Hematopoietic multipotent progenitor cell (in vitro differentiated cells): Measurements from ENCODE around the gene LTBP1. TPM values are rescaled to one million over a fixed set of nuclear protein-coding genes. Genes with fewer than 3 reads are reported as not detected.
"Not testable (repeated sequence)": the region's sequence is repeated elsewhere in the genome, so short reads cannot be mapped to it uniquely, and the experiment has no call there.

ENCODE experiments used
- DNase-seq, 3 donors: peaks; one replicate each; pipeline ENCODE4 v3.0.0-alpha.2; 2011 to 2015; ENCODE audit warnings: low read depth in 2 of 3, low spot score in 2 of 3
- total RNA-seq: library from RNA; depleted of rRNA; stranded (reverse); fragments of >200 nt; gene quantifications from one replicate; pipeline ENCODE4 v1.2.3, GENCODE V29; 2012

The LTBP1 gene
- total RNA-seq, 1 donor = 4.3 TPM

DNA sequence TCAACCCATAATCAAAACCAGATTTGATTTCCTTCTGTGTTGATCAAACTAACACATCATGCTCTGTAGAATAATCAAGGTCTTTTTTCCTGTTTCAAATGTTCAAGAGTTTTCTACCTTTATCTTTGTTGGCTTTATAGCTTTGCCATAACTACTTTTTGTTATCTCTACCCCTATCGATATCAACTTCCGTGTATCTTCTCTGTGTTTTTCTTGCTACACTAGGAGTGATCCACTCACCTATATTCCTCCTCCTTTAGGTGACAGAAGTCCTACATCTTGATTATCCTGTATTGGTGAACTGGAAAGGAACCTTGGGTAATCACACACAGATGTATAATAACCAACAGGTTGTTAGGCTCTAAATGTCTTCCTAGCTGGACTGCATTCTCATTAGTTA is 85.5 kb downstream of the LTBP1 start:
- no peak for DNase-seq

DNA sequence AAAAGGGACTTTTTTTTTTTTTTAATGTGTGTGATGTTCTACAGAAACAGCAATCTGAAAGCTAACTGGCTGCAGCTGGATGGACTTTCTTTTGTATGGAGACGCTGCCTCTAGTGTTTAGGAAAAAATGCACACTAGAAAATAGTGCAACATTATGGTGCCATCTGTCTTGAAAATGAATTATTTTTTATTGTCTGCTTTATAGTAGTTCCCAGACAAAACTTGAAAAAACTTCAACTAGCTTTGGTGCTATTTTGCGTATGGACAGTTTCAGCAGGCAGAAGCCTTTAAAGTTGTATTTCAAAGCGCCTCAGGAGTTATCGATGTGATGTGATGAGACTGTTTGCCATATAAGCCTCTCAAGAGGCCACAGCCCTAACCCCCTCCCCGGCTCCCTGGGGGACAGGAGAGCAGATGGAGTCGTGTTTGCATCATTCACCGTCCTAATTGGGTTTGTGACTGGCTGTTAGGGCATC is 86.9 kb downstream of the LTBP1 start:
- peak in 2 of 3 donors; percentile 55 to 74 for DNase-seq

DNA sequence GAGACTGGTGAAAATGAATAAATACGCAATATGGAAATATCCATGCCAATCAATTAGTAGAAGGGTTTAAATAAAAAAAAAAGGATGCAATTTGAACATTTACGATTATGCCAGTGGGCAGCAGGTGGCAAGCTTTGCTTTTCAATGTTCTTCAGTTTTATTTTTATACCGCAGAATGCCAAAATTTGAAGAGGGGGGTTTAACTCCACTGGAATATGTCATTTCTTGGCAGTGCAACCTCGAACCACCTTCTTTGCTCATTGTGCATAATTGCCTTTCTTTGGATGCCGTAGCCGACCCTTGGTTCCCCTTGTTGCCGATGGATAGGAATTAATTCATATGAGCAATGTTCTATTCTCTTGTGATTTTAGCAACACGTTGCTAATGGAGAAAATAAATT is 88.0 kb downstream of the LTBP1 start:
- peak in 1 of 3 donors; percentile 54 for DNase-seq

DNA sequence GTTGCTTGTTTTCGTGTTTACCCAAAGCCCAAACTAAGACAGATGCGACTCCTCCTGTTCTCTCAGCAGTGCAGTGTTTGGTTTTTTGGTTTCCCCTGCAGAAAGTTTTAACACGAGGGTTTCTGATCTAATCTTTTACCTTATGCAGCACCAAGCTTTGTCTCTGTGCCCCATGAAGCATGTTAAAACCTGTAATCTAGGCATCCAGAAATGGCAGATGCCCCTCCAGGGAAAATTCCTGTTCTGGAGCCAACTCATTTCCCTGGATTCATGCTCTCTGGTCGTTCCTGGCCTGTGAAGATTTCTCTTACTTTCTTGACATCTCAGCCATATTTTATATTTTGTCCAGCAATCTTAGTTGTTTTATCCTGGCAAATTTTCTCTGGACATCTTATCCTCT is 91.5 kb downstream of the LTBP1 start:
- DNase-seq = no peak

DNA sequence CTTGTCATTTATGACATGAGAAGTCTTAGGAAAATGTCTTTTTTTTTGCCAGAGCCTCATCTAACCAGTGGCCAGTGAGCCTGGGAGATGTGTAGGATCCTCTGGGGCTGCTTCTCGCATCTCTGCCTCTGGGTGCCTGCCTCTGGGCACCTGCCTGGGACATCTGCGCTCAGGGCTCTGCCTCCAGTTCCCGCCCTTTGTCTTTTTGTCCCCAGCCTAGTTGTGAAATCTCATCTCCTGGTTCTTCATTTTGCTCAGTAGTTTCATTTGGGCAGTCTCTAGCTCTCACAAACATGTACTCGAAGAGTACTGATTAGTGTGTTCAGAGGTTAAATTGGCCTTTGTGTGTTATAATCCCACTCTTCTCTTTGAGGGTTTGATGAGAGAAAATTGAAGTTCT is 92.0 kb downstream of the LTBP1 start:
- no peak for DNase-seq

DNA sequence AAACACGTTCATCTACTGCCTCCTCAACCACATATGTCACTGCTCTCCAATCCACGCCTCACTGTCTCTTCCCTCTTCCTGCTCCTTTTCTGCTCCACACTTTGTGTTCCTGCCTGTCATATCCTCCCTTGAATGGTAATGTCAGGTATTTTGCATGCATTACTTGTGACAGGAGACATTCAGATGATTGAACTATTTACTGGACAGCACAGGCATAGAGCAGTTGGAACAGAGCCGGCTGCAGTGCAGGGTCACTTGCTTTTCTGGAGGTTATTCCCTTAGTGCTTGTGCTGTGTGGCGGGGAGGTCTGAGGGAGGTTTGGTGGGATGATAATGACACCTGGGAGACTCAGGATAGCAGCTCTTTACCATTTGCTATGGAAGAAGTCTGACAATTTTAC is 93.8 kb downstream of the LTBP1 start:
- DNase-seq = no peak

DNA sequence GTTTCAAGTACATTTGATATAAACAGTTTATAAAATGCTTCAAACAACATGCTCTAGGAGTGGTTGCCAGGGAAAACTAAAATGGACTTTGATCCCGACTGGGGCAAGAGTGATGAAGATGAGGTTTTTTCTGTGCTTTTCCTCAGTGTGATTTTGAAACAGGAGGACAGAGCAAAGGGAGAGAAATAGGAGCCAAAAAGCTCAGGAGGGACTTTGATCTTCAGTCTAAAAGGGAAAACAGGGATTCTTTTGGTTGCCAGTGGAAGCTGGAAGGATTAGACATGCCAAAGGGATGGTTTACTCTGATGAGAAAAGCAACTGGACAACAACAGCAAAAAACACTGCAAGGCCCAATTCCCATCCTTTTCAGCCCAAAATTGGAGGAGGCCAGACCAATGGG is 95.5 kb downstream of the LTBP1 start:
- DNase-seq = no peak

DNA sequence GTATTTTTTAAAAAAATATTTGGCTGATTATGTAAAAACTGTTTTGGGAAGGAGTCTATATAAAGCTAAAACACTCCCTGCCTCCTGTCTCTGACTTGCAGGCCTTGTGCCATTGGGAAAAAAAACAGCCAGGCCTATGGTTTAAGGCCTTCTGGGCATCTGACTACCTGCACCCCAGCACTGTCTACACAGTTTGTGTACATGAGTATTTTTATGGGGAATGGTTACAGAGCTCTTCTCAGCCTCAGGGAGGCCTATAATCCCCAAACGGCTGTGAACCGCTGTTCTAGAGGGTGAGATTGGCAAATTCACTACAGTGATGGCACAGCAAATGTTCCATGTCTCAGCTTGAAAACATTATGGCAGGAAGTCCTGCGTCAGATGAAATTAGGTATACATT is 96.1 kb downstream of the LTBP1 start:
- DNase-seq = no peak

DNA sequence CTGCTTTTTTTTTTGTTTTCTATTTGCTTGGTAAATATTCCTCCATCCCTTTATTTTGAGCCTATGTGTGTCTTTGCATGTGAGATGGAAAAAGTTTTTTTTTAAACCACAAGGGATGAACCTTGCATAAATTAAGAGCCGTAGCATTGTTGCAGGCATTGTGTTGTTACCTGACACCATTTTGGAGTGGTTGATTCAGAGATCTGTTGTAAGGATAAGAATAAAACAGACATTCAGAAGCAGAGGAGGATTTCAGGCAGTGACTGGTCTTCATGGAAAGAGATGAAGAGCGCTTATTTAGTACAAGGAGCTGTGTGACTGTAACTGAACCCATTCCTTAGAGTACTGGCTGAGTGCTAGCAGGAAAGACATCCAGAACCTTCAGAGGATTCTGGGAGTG is 101.2 kb downstream of the LTBP1 start:
- no peak for DNase-seq

DNA sequence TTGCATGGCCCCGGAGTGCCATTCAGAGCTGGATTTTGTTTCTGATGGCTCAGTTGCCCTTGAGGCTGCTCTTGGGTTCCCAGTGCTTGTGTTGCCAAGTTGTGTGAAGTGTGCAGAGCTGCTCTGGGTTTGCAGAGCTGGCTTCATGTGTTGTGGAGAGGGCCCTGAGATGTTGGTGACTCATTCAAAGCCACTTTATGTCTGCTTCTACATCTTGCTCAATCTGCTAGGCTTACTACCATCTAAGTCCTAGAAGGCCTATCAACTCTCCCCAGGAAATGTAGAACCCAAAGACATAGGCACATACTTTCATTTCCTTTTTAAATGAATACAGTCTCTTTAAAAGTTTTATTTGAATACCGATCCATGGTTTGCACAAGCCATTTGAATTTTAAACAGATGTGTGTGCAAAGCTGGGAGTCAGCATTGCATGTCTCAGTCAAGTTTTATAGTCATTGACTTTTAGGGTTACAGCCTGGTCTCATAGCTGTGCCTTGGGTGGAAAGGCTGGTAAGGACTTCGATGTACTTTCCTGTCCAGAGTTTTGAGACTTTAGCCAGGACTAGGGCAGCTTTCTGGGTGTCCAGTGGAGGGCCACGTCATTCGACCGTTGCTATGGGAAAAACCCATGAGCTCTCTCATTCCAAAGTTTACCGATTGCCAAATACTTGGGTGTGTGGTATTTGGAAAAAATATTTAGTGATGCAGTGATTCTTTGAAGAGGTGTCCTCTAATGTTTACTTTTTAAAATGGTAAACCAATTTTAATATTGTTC is 105.0 kb downstream of the LTBP1 start:
- no peak for DNase-seq

DNA sequence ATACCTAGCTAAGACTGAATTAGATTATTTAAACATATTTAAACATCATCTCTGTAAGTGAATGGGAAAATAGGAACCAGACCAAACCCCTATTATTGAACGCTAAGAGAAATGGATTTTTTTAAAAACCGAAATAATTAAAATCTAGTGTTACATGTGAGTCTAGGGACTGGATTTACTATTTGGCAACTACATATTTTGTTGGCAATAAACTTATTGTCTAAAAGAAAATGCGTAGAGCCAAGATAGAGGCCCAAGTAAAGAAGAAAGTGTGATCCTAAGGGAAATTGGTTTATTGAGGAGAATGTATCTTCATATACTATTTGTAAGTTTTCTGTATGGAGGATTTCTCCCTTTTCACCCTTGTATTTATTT is 105.6 kb downstream of the LTBP1 start:
- DNase-seq = no peak

DNA sequence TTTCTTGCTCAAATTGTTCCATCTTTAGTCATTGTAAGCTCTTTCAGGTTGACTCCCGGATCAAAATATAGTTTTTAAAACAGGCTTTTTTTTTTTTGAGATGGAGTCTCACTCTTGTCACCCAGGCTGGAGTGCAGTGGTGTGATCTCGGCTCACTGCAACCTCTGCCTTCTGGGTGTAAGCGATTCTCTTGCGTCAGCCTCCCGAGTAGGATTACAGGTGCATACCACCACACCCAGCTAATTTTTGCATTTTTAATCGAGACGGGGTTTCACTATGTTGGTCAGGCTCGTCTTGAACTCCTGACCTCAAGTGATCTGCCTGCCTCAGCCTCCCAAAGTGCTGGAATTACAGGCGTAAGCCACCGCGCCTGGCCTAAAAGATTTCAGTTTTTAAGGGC is 106.0 kb downstream of the LTBP1 start:
- DNase-seq = not testable (repeated sequence)

DNA sequence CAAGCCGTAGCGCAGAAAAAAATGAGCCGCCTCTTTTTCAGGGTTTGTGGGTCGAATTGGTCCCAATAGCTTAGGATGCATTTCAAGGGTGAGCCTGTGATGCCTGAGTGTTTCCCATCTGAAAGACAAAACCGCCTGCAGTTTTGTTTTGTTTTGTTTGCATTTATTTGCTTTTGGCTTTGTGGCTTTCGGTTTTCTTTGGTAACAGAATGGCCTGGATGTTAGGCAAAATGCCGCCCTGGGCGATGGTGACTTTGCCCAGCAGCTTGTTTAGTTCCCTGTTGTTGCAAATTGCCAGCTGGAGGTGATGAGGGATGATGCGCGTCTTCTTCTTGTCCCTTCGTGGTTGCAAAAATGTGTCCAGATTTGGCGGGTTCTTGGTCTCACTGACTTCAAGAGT is 109.4 kb downstream of the LTBP1 start:
- no peak for DNase-seq

DNA sequence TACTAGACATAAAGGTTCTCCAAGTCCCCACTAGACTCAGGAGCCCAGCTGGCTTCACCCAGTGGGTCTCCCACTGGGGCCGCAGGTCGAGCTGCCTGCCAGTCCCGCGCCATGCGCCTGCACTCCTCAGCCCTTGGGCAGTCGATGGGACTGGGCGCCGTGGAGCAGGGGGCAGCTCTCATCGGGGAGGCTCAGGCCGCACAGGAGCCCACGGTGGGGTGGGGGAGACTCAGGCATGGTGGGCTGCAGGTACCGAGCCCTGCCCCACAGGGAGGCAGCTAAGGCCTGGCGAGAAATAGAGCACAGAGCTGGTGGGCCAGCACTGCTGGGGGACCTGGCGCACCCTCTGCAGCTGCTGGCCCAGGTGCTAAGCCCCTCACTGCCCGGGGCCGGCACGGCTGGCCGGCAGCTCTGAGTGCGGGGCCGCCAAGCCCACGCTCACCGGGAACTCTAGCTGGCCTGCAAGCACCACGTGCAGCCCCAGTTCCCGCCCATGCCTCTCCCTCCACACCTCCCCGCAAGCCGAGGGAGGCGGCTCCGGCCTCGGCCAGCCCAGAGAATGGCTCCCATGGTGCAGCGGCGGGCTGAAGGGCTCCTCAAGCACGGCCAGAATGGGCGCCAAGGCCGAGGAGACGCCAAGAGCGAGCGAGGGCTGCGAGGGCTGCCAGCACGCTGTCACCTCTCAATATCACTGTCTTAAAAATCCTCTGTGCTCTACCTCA is 110.7 kb downstream of the LTBP1 start:
- DNase-seq = not testable (repeated sequence)

DNA sequence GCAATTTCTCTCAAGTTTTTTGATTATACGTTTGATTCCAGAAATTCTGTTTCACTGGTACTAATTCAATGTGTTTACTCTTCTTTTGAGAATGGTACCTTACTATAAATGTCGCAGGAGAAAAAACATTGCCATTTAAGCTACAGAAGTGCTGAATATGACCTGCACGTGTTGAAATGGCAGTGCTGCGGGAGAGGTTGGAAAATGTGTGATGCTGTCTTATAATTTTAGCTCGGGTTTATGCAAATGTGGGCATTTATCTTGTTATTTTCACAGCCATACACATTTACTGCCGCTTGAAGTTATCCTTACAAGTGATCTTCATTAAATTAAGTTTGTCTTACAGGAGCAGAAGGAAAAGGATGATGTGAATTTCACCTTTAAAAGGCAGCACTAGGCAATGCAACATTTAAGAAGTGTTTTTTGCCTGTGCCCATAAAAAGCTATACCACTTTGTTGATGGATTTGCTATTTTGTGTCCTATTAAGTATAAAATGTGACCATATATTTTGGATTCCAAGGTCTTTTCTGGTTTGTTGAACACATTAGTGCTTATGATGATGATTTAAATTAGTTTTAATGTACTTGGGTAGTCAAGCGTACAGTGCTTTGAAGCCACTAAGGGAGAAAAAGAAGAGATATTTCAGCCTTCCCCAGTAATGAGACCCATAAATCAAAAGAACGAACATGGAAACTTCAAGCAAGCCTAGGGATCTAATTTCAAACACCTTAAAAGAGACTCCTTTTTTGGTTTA is 112.1 kb downstream of the LTBP1 start:
- no peak for DNase-seq

DNA sequence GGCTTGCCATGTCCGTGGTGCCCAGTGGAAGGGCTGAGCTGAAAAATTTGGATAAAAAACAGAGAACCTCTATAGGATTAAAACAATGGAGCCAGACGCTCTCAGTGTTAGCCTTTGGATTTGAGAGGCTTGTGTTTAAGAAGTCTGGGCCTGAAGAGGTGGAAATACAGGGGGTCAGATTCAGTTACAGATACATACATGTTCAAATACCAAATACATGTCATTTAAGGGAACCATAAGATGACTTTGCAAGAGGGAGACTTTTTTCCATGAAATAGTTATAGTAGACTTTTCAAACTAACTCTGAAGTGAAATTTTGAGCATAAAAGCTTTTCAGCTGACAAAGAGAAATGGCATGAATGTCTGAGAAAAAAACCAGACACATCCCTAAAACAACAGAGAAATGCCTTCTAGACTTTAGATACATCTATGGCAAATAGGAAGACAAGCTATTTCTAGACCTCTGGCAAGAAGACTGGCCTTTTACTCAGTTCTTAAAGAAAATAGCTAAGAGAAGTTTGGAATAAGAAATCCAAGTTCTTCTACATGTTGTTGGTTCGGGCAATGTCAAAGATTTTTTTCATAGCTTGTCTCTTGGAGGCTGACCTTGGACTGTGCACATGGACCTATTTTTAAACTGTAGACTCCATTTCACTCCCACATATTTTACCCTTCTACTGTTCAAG is 112.9 kb downstream of the LTBP1 start:
- DNase-seq = no peak

DNA sequence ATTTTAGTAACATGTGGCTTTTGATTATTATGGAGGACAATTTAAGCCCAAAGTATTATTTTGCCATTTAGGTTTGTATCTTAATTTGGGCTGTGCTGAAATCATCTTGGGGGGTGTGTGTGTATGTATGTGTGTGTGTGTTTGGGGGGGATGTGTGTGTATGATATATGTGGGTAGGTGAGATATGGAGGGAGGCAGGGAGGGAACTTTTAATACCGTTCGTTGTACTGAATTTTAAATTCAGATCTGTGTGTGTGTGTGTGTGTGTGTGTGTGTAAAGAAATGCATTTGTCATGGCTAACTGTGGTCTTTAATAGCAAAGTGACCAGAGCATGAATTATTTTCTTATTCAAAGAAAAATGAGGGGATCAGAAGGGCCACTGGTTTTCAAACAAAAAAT is 113.7 kb downstream of the LTBP1 start:
- no peak for DNase-seq

DNA sequence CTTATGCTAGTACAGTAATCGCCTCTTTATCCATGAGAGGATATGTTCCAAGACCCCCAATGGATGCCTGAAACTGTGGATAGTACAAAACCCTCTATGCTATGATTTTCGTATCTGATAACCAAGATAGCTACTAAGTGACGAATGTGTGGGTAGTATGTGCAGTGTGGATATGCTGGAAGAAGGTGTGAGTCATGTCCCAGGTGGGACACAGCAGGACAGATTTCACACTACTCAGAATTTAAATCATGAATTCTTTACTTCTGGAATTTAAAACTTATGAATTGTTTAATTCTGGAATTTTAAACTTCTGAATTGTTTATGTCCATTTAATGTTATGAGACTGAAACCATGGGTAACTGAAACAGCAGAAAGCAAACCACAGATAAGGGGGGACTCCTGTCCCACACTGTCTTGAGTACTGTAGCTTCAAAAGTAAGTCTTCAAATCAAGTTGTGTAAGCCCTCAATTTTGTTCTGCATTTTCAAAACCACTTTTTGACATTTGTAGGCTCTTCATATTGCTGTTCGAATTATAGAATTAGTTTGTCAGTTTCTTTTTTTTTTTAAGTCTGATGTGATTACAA is 116.0 kb downstream of the LTBP1 start:
- DNase-seq = no peak

DNA sequence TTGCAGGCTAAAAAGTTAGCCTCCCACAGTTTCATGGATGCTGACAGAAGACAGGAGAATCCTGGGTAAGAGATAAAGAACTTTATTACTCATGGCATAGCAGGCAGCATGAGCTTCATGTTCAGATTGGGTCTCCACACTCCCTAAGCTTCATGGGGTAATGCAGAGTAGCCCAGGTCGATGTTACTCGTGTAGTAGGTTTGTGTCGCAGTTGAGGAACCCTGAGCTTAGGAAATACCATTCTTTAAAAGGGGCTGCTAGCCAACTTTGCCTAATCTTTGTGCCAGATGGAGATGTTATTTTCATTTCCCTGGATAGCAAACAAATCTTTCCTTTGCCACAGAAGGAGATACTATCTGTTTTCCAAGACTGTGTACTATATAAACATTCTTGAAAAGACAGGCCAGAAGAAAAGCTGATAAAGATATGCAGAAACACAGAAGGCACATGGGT is 117.6 kb downstream of the LTBP1 start:
- DNase-seq = no peak

DNA sequence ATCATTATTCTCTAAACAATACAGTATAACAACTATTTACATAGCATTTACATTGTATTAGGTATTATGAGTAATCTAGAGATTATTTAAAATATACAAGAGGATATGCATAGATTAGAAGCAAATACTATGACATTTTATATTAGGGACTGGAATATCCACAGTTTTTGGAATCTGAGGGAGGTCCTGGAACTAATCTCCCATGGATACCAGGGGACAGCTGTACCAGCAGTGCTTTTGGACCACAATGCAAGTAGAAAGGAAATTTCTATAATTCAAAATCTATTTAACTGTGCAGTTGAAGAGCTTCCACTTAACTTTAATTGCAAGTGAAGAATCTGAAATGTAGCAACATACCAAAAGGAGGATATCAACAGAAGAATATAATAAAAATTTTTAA is 120.8 kb downstream of the LTBP1 start:
- no peak for DNase-seq

DNA sequence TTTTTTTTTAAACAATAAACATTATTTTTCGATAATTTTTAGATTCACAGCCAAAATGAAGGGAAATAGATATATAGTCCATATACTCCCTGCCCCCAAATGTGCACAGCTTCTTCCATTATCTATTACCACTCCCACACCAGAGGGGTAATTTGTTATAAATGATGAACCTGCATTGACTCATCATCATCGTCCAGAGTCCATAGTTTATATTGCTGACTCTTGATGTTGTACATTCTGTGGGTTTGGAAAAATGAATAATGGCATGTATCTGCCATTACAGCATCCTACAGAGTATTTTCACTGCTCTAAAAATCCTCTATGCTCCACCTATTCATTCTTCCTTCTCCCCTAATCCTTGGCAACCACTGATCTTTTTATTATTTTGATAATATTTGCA is 121.5 kb downstream of the LTBP1 start:
- DNase-seq = no peak
